ENCODE measurements around the gene SMAD7. TPM values are rescaled to one million over a fixed set of nuclear protein-coding genes. Genes with fewer than 3 reads are reported as not detected.

The SMAD7 gene
- total RNA-seq, 1 donor from 2014 or later, result 34.1 TPM

- Histone ChIP-seq H3K4me1 (peaks cover 28% of the 10 kb centered on the region), H3K9me3 (no peaks in the 10 kb centered on the region), H3K27ac (peak overlapping the region; percentile 44), H3K36me3 (no peaks in the 10 kb centered on the region), H3K4me3 (no peak overlapping the region), H3K27me3 (no peaks in the 10 kb centered on the region)
- intact Hi-C loops (cut with DNase I), result loop anchor here (5.0 kb wide), 1 partner anchor 33 kb away; no protein-coding TSS in a partner anchor
- TF ChIP-seq POLR2AphosphoS5 (IDR thresholded peaks at IDR 0.05; ENCODE audit: insufficient read depth in 1 of 2, low read depth in 1 of 2) (no peak), POLR2A (IDR thresholded peaks at IDR 0.05) (no peak), CTCF (IDR thresholded peaks at IDR 0.05) (no peak)
- no peak for DNase-seq (ENCODE audit: extremely low spot score in 2 of 2)
Measured at GRCh38 chr18:48990481-48991318, 39.9 kb upstream of the SMAD7 start.

GRCh38 chr18:48989304-48990303, 38.8 kb upstream of the SMAD7 start:
- Histone ChIP-seq H3K27ac (peak overlapping the region; percentile 44), H3K36me3 (no peaks in the 10 kb centered on the region), H3K27me3 (no peaks in the 10 kb centered on the region), H3K4me3 (no peak overlapping the region), H3K4me1 (peaks cover 22% of the 10 kb centered on the region), H3K9me3 (no peaks in the 10 kb centered on the region)
- intact Hi-C loops (cut with DNase I), result loop anchor here (5.0 kb wide), 1 partner anchor 32 kb away; no protein-coding TSS in a partner anchor
- TF ChIP-seq CTCF (IDR thresholded peaks at IDR 0.05), result no peak
- no peak for DNase-seq (ENCODE audit: extremely low spot score in 2 of 2)

- Histone ChIP-seq H3K27ac (no peak overlapping the region), H3K36me3 (no peaks in the 10 kb centered on the region), H3K27me3 (no peaks in the 10 kb centered on the region), H3K4me1 (peaks cover 17% of the 10 kb centered on the region), H3K9me3 (no peaks in the 10 kb centered on the region), H3K4me3 (no peak overlapping the region)
- DNase-seq (ENCODE audit: extremely low spot score in 2 of 2), result no peak
- TF ChIP-seq POLR2A (IDR thresholded peaks at IDR 0.05), result no peak
- TF ChIP-seq CTCF (IDR thresholded peaks at IDR 0.05), result no peak
- TF ChIP-seq POLR2AphosphoS5 (IDR thresholded peaks at IDR 0.05; ENCODE audit: insufficient read depth in 1 of 2, low read depth in 1 of 2), result no peak
- intact Hi-C loops (cut with DNase I), result no loop called here
Measured at GRCh38 chr18:48988508-48989303, 37.9 kb upstream of the SMAD7 start.

- no peaks in the 10 kb centered on the region for H3K9me3 ChIP-seq
Measured at GRCh38 chr18:48987821-48988220, 37.1 kb upstream of the SMAD7 start.

More at GRCh38 chr18:48987821-48988220, 37.1 kb upstream of the SMAD7 start:
- H3K4me1 ChIP-seq, result peaks cover 17% of the 10 kb centered on the region
- intact Hi-C loops (cut with DNase I), result no loop called here
- no peaks in the 10 kb centered on the region for H3K36me3 ChIP-seq
- H3K4me3 ChIP-seq, result no peak overlapping the region
- no peak for DNase-seq (ENCODE audit: extremely low spot score in 2 of 2)
- TF ChIP-seq POLR2A (IDR thresholded peaks at IDR 0.05), result no peak
- no peak for TF ChIP-seq CTCF (IDR thresholded peaks at IDR 0.05)
- TF ChIP-seq POLR2AphosphoS5 (IDR thresholded peaks at IDR 0.05; ENCODE audit: insufficient read depth in 1 of 2, low read depth in 1 of 2), result no peak
- H3K27ac ChIP-seq, result no peak overlapping the region
- no peaks in the 10 kb centered on the region for H3K27me3 ChIP-seq

Data from vagina (tissue), 2 donors.